SJSA1 (cell line): ENCODE data around the gene USP49. TPM values are rescaled to one million over a fixed set of nuclear protein-coding genes. Genes with fewer than 3 reads are reported as not detected.
A peak's percentile ranks its signal among the peaks of the same experiment; 100 is the strongest.

Experiments used
- DNase-seq, 2 experiments: peaks; one replicate each; pipeline ENCODE4 v3.0.0-alpha.2; 2015 to 2020; ENCODE audit warnings: low spot score in 2 of 2, low read depth in 1 of 2
- H3K27ac ChIP-seq: fragments of 250-450 bp; sonication (Bioruptor Pico); 2 replicates; pipeline ENCODE4 v1.5.1; 2020; ENCODE audit warnings: mild to moderate bottlenecking, moderate library complexity
- H3K27me3 ChIP-seq: fragments of 250-450 bp; sonication (Bioruptor Pico); replicated peaks from 2 replicates; pipeline ENCODE4 v1.5.1; 2020; ENCODE audit warnings: mild to moderate bottlenecking, moderate library complexity
- H3K36me3 ChIP-seq: fragments of 250-450 bp; sonication (Bioruptor Pico); 2 replicates; pipeline ENCODE4 v1.5.1; 2020; ENCODE audit warnings: mild to moderate bottlenecking
- H3K4me1 ChIP-seq: fragments of 250-450 bp; sonication (Bioruptor Pico); replicated peaks from 2 replicates; pipeline ENCODE4 v1.6.1; 2021; ENCODE audit warnings: mild to moderate bottlenecking
- H3K4me3 ChIP-seq: fragments of 250-450 bp; sonication (Bioruptor Pico); 2 replicates; pipeline ENCODE4 v1.5.1; 2020; ENCODE audit warnings: mild to moderate bottlenecking
- H3K9me3 ChIP-seq: fragments of 250-450 bp; sonication (Bioruptor Pico); replicated peaks from 2 replicates; pipeline ENCODE4 v1.5.1; 2020; ENCODE audit warnings: mild to moderate bottlenecking
- total RNA-seq: library from RNA; depleted of rRNA; stranded (reverse); fragments of >200 nt; shearing (Covaris generic); gene quantifications from 2 replicates; pipeline ENCODE4 v1.2.3, GENCODE V29; 2014

Gene USP49
- total RNA-seq, 1 experiment from 2014 or later = 2.3 TPM

DNA sequence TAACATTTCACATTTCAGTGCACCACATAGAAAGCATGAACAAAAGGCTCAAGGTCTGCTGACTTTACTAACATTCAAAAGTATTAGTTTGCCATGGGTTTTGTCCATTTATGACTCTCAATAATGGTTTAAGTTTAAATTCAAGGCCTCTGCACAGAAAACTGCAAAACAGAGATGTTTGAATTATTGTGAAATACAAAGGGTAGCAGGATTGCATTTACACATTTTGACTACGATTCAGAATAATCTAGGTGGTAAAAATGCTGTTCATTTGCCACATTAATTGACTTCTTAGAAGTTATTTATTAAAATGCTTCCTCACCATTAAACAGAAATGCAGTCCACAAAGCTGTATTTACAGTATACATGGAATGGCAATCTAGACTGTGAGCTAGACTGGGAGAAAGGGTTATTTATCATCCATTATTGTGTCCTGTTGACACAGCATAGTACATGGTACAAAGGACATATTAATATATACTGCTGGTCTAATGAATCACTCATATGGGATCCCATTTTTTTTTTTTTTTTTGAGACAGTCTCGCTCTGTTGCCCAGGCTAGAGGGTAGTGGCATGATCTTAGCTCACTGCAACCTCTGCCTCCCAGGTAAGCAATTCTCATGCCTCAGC is 18.0 kb downstream of the USP49 start:
- Histone ChIP-seq H3K27me3 (no peaks in the 10 kb centered on the region), H3K36me3 (no peaks in the 10 kb centered on the region), H3K4me3 (no peak overlapping the region), H3K4me1 (peaks cover 32% of the 10 kb centered on the region), H3K27ac (peak overlapping the region; percentile 91), H3K9me3 (no peaks in the 10 kb centered on the region)
- no peak for DNase-seq

DNA sequence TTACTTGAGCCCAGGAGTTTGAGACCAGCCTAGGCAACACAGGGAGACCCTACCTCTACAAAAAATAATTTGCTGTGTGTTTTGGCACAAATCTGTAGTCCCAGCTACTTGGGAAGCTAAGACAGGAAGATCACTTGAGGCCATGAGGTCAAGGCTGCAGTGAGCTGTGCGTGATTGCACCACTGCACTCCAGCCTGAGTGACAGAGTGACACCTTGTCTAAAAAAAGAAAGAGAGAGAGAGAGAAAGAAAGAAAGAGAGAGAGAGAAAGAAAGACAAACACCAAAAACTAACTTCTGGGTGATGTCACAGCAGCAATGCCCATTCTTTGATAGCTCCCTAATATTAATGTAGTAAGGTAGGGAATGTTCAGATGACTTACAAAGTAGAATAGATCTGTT is 20.4 kb downstream of the USP49 start:
- no peak for DNase-seq
- 0 out of 2 replicates have a peak, but pooled peaks cover 2% of the 10 kb centered on the region for H3K36me3 ChIP-seq
- no peaks in the 10 kb centered on the region for H3K9me3 ChIP-seq
- peaks cover 29% of the 10 kb centered on the region for H3K4me1 ChIP-seq
- H3K27me3 ChIP-seq = no peaks in the 10 kb centered on the region
- H3K4me3 ChIP-seq = no peak overlapping the region
- H3K27ac ChIP-seq = no peak overlapping the region

DNA sequence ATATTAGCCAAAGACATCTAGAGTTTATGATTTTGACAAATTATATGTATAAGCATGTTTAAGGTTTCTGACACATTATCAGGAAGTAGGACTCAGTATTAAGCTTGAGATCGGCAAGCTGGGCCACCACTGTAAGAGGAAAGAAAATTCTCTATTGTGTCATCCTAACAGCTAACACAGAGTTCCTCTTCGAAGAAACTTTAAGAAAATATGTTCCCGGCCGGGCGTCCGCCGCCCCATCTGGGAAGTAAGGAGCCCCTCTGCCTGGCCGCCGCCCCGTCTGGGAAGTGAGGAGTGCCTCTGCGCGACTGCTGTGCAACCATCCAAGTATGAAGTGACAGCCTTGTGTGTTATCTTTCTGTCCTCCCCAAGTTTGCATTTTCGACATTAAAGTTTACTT is 23.0 kb downstream of the USP49 start:
- H3K36me3 ChIP-seq = 0 out of 2 replicates have a peak, but pooled peaks cover 2% of the 10 kb centered on the region
- H3K4me3 ChIP-seq = no peak overlapping the region
- H3K27me3 ChIP-seq = no peaks in the 10 kb centered on the region
- H3K9me3 ChIP-seq = no peaks in the 10 kb centered on the region
- H3K4me1 ChIP-seq = peaks cover 4% of the 10 kb centered on the region
- no peak overlapping the region for H3K27ac ChIP-seq
- no peak for DNase-seq

DNA sequence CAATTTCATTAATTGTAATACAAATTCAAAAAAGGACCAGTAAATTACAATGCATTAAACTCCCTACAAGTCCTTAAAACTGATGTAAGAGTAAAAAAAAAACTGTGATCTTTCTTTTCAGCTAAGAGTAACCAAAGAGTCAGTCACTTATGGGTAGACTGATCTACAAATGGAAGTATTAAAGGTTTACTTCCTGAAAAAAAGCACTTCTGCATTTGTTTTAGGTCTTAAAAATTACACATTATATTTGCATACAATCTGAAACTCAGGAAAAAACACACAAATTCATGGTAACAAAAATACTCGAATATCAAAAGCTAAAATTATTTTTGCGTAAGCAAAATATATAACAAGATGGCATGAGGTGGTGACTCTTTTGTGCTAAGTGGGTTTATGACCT is 23.5 kb downstream of the USP49 start:
- DNase-seq = no peak
- Histone ChIP-seq H3K4me1 (no peaks in the 10 kb centered on the region), H3K4me3 (no peak overlapping the region), H3K9me3 (no peaks in the 10 kb centered on the region), H3K36me3 (0 out of 2 replicates have a peak, but pooled peaks cover 2% of the 10 kb centered on the region), H3K27me3 (no peaks in the 10 kb centered on the region), H3K27ac (no peak overlapping the region)

DNA sequence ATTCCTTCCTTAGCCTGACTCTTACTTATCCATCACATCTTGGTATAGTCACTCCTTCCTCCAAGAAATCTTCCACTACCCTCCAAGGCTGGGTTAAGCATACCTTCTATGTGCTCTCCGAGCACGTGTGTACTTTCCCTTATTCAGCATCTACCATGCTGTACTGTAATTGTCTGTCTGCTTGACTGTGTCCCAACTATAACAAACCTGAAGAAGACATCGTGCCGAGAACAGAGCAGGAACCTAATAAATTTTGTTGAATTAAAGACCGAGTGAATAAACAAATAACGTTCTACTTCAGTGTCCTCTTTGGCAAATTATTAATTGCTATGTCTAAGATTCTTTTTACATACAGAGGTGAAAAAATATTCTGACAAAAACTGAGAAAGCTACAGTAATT is 35.8 kb downstream of the USP49 start:
- no peak overlapping the region for H3K27ac ChIP-seq
- no peaks in the 10 kb centered on the region for H3K9me3 ChIP-seq
- no peak overlapping the region for H3K4me3 ChIP-seq
- DNase-seq = no peak
- no peaks in the 10 kb centered on the region for H3K27me3 ChIP-seq
- H3K36me3 ChIP-seq = peaks cover 3% of the 10 kb centered on the region; the same call in 1 of the 2 replicates
- no peaks in the 10 kb centered on the region for H3K4me1 ChIP-seq

DNA sequence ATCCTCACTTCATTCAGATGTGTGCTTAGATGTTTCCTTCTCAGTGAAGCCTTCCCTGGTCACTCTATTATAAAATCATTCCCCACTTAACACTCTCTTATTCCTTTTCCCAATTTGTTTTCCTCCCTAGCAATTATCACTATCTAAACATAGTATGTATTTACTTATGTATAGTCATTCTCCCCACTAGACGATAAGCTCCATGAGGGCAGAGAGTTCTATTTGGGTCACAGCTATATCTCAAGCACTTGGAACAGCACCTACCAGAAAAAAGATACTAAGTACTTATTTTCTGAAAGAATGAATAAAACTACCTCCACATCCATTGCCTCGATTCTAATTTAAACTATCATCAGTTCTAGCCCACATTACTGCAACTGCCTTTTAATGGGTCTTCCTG is 36.5 kb downstream of the USP49 start:
- peaks cover 3% of the 10 kb centered on the region; the same call in 1 of the 2 replicates for H3K36me3 ChIP-seq

DNA sequence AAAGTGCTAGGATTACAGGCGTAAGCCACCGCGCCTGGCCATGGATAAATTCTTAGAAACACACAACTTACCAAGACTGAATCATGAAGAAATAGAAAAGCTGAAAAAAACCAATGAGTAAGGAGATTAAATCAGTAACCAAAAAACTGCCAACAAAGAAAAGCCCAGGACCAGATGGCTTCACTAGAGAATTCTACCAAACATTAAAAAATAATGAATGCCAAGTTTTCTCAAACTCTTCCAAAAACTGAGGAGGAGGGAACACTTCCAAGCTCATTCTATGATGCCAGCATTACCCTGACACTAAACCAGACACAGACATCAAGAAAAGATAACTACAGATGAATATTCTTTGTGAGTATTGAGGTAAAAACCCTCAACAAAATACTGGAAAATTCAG is 44.3 kb downstream of the USP49 start:
- Histone ChIP-seq H3K27ac (no peak overlapping the region), H3K9me3 (no peaks in the 10 kb centered on the region), H3K36me3 (no peaks in the 10 kb centered on the region), H3K27me3 (no peaks in the 10 kb centered on the region), H3K4me1 (peaks cover 5% of the 10 kb centered on the region), H3K4me3 (no peak overlapping the region)
- DNase-seq = no peak

More for the DNA sequence above, 36.5 kb downstream of the USP49 start:
- Histone ChIP-seq H3K9me3 (no peaks in the 10 kb centered on the region), H3K27ac (no peak overlapping the region), H3K4me3 (no peak overlapping the region), H3K4me1 (no peaks in the 10 kb centered on the region), H3K27me3 (no peaks in the 10 kb centered on the region)
- DNase-seq = no peak

DNA sequence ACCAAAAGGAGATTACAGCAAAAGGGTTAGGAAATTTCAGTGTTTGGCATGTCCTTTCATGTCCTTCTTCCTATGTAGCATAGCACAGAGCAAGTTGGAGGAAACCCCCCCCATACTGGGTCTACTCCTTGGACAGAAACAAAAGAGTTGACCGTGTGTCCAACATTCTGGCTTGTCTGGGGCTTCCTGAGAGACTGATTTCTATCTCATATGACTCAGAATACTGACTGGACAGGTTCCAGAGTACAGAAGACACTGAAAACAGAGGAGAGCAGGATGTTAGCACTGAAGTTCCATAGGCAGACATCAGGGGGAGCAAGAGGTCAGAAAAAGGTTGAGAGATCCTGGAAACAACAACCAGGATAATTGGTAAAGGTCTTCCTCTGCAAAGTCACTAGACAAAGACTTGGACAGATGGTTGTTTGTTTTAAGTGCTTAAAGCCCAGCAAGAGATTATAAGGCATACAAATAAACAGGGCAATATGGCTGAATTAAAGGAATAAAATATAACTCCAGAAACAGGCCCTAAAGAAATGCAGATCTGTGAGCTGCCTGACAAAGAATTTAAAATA is 48.4 kb downstream of the USP49 start:
- Histone ChIP-seq H3K27ac (peak overlapping the region; percentile 5; the same call in 1 of the 2 replicates), H3K36me3 (no peaks in the 10 kb centered on the region)

DNA sequence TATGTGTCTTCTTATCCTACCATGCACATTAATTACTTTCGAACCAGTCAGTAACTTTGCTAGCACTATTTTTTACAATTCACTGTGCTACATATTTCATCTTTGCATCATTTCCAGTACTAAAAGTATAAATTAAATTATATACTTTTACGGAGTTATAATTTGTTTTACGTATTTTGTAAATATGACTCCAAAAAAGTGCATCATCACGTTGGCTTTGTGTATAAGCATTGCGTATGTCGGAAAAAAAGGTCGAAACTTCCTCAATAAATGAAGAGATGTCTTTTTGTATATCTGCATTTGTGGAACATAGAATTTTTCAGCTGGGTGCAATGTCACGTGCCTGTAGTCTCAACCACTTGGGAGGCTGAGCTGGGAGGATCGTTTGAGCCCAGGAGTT is 52.0 kb downstream of the USP49 start:
- no peak for DNase-seq
- H3K4me3 ChIP-seq = no peak overlapping the region
- H3K4me1 ChIP-seq = peaks cover 5% of the 10 kb centered on the region
- no peaks in the 10 kb centered on the region for H3K36me3 ChIP-seq
- H3K9me3 ChIP-seq = no peaks in the 10 kb centered on the region
- H3K27ac ChIP-seq = no peak overlapping the region
- no peaks in the 10 kb centered on the region for H3K27me3 ChIP-seq

More for the DNA sequence above, 48.4 kb downstream of the USP49 start:
- Histone ChIP-seq H3K4me1 (peaks cover 5% of the 10 kb centered on the region), H3K27me3 (no peaks in the 10 kb centered on the region), H3K4me3 (no peak overlapping the region), H3K9me3 (no peaks in the 10 kb centered on the region)
- DNase-seq = peak; percentile 78 to 89

DNA sequence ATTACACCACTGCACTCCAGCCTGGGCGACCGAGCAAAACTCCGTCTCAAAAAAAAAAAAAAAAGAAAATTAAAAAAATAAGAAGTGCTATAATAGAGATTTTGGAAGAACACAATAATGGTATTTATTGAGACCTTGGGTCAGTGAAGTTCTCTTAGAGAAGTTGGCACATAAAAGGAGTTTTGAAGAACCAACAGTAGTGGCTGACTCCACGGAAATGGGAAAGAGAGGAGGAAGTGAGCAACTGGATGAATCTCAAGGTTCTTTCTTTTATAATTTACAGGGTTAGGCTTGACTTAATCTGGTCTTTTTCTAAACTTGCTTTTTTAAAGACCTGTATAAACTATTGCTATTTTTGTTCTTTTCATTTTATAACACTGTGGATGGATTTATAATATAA is 54.8 kb downstream of the USP49 start:
- Histone ChIP-seq H3K36me3 (no peaks in the 10 kb centered on the region), H3K4me1 (no peaks in the 10 kb centered on the region), H3K4me3 (no peak overlapping the region), H3K27me3 (no peaks in the 10 kb centered on the region), H3K27ac (no peak overlapping the region), H3K9me3 (no peaks in the 10 kb centered on the region)
- no peak for DNase-seq

DNA sequence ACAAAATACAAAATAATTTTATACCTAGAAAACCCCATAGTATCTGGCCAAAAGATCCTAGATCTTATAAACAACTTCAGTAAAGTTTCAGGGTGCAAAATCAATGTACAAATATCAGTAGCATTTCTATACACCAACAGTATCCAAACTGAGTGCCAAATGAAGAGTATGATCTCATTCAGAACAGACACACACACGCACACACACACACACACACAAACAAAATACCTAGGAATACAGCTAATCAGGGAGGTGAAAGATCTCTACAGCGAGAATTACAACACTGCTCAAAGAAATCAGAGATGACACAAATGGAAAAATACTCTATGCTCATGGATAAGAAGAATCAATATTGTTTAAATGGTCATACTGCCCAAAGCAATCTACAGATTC is 58.5 kb downstream of the USP49 start:
- no peak for DNase-seq
- Histone ChIP-seq H3K36me3 (no peaks in the 10 kb centered on the region), H3K4me1 (no peaks in the 10 kb centered on the region), H3K9me3 (no peaks in the 10 kb centered on the region), H3K27me3 (no peaks in the 10 kb centered on the region), H3K27ac (no peak overlapping the region), H3K4me3 (no peak overlapping the region)

DNA sequence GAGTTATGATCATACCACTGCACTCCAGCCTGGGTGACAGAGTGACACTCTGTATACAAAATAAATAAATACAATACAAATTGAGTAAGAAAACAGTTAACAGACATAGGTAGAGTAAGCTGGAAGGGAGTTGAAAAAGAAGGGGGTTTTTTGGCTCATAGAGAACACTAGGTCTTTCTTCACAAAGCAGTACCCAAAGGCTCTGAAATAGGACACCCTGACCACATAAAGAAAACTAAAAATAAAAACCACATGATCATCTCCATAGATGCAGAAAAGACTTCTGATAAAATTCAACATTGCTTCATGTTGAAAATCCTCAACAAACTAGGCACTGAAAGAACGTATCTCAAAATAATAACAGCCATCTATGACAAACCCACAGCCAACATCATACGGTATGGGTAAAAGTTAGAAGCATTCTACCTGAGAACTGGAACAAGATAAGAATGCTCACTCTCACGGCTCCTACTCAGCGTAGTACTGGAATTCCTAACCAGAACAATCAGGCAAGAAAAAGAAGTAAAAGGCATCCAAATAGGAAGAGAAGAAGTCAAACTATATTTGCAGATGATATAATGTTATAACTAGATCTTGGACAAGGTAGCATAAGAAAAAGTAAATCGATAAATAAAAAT is 59.0 kb downstream of the USP49 start:
- H3K27me3 ChIP-seq = no peaks in the 10 kb centered on the region
- H3K27ac ChIP-seq = no peak overlapping the region
- H3K4me1 ChIP-seq = no peaks in the 10 kb centered on the region
- H3K9me3 ChIP-seq = no peaks in the 10 kb centered on the region
- no peak for DNase-seq
- H3K36me3 ChIP-seq = no peaks in the 10 kb centered on the region
- H3K4me3 ChIP-seq = no peak overlapping the region

DNA sequence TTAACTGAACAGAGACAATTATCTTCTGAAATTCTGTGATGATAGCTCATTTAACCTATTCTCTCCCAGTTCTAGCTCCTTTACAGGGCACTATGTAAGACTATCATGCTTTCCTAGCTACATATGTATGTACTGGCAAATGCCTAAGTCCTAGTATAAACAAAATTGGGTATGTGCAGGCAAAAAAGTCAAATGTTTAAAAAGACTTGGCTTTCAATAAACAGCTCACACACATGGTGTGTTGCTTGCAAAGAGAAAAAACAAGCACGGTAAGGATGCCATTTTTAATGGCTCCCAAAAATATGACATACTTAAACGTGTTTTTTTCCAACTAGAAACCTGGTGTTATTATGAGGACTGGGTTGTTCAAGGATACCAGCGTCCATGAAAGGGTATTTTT is 62.9 kb downstream of the USP49 start:
- Histone ChIP-seq H3K27ac (no peak overlapping the region), H3K27me3 (no peaks in the 10 kb centered on the region), H3K36me3 (no peaks in the 10 kb centered on the region), H3K9me3 (no peaks in the 10 kb centered on the region), H3K4me3 (no peak overlapping the region), H3K4me1 (no peaks in the 10 kb centered on the region)
- no peak for DNase-seq

DNA sequence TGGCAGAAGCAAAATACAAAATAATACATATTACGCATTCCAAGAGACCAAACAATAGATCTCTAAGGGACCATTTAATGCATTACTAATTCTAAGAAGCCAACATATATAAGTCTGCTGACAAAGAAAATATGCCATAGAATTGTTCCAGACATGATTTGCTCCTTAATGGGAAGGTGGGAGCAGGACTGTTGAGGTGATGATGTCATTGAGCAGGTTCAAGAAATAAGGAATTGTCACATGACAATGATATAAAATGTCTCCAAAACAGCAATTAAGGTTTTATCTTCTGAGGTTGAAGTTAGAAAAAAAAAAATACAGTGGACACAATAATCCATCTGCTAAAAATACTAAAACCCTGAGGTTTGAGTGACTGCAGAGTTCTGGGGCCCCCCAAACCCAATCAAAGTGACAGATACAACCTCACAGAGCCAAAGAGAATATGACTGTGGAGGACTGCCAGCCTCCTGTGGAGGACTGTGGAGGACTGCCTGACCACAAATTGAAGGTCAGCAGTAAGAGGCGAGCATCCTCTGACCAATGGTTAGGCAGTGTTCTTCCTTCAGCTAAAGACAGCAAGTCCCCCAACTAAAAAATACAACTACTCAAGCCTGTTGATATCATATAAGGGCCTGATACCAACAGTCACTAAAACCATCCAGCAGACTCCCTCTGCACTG is 68.7 kb downstream of the USP49 start:
- Histone ChIP-seq H3K27me3 (no peaks in the 10 kb centered on the region), H3K36me3 (no peaks in the 10 kb centered on the region), H3K4me3 (no peak overlapping the region), H3K4me1 (no peaks in the 10 kb centered on the region), H3K9me3 (no peaks in the 10 kb centered on the region), H3K27ac (no peak overlapping the region)
- no peak for DNase-seq
